GM18519 (cell line): Measurements from ENCODE around the gene FRG2.
"Not testable (repeated sequence)": the region's sequence is repeated elsewhere in the genome, so short reads cannot be mapped to it uniquely, and the experiment has no call there.

Experiments
- ATAC-seq: cut with Tn5 transposase; IDR thresholded peaks from one replicate; pipeline ENCODE4 v1.9.1; 2021; ENCODE audit warnings: mild to moderate bottlenecking, moderate library complexity; ENCODE audit not compliant: unreplicated experiment, low FRiP score

The FRG2 gene

DNA sequence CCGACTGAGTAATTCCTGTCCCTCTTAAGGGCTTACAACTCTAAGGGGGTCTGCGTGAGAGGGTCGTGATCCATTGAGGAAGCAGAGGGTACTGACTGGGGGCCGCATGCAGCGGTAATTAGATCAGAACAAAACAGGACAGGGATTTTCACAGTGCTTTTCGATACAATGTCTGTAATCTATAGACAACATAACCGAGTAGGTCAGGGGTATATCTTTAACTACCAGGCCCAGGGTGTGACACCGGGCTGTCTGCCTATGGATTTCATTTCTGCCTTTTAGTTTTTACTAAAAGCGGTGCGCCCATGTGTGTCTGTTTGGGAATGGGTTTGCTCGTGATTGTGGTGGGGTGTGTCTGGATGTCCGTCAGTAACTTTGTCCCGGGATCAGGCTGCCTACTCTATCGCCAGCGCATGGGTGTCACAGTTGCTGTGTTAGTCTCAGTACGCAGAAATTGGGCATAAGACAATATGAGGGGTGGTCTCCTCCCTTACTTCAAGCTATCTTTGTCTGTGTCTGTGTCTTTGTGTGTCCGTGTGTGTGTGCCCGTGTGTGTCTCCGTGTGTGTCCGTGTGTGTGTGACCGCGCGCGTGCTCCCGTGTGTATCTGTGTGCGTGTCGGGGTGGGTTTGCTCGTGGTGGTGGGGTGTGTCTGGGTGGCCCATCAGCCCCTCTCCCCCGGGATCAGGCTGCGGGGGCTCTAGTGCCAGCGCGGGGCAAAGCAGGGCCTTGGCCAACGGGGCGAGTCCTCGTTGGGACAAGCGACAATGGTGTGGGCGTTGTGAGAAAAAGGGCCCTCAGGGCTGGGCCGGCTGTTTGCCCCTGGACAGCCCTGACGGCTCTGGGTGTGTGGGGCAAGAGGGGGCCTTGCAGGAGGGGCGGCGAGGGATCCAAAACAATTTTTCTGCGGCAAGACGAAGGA is 10.4 kb downstream of the FRG2 start:
- ATAC-seq, result no peak

DNA sequence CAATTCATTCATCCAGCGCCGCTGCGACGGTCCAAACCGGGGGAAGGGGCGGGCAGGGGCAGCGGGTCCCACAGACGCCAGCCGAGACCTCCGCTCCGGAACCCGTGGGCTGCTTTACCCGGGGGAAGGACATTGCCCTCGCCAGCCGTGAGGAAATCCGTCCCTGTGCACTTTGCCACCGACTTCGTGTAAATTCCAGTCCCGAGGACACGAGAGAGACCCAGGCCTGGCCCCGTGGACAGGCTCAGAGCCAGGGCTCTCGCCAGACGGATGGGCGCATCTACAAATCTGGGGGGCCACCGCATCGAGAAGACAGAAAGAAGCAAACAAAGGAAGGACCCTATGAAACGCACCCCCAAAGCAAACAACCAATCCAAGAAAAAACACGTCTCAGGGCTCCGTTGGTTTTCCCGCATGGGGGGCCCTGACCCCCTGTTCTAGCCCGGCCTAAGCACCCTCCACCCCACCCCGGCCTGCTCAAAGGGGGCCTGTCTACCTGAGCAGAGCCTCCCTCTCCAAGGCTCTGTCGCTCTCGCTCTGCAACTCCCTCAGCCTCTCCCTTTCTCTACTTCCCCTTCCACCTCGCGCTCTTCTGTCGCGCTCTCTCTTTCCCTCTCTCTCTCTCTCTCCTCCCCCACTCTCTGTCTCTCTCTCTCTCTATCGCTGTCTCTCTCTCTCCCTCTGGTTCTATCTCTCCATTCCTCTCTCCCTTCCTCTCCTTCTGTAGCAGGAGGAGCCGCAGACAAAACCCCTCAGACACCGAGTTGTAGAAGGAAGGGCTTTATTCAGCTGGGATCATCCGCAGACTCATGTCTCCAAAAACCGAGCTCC is 11.3 kb downstream of the FRG2 start:
- no peak for ATAC-seq

DNA sequence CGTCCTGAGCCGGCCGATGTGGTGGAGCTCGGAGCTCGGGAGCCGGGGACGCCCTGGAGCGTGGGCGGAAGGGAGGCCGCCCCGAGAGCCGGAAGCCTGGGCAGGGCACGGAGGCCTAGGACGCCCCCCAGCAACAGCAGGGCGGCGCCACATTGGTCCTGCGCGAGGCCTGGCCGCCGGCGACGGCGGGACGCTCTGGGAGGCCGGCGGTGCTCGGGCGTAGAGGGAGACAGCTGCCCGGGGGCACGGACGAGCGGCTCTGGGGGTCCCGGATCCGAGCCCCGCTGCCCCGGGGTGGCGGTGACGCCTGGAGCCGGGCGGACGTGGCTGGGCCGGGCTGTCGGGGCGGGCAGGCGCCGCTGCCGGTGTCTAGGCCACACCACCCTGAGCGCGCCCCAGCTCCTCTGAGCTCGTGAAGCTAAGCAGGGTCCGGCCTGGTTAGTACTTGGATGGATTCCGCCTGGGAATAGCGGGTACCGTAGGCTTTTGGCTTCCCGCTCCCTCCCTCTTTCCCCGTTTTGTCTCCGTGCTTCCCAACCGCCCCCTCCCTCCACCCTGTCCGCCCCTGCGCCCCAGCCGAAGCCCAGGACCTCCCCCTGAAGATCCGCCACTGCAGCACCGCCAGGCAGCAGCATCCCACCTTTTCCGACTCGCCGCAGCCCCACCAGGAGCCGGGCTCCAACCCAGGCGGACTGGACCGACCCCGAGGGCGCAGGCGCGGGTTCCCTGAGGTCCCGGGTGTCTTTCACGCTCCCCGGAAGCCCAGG is 12.1 kb downstream of the FRG2 start:
- no peak for ATAC-seq

DNA sequence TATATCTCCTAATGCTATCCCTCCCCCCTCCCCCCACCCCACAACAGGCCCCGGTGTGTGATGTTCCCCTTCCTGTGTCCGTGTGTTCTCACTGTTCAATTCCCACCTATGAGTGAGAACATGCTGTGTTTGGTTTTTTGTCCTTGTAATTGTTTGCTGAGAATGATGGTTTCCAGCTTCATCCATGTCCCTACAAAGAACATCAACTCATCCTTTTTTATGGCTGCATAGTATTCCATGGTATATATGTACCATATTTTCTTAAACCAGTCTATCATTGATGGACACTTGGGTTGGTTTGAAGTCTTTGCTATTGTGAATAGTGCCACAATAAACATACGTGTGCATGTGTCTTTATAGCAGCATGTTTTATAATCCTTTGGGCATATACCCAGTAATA is 37.1 kb downstream of the FRG2 start:
- ATAC-seq, result not testable (repeated sequence)

DNA sequence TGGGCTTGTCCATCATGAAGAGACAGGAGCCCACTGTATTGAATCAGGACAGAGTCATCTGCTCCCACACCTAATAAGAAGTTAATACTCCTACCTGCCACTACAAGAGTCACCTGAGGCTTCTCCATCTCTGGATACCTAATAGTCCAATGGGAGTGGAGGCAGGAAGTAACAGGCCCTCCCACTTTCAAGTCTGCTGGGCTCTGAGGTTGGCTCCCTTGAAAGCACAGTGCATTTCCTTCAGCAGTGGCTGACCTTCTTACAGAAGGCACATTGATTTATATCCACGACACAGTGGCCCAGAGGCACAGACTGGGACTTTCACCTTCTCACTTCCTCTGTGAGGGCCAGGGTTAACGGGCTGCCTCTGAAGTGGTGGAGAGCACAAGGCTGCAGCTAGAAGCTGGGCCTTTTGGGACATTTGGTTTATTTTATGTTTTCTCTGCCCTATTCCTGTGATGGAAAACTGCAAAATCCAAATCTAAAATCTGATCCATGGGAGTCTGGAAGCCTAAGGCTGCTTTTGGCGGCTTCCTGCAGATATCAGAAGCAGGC is 38.1 kb downstream of the FRG2 start:
- no peak for ATAC-seq

DNA sequence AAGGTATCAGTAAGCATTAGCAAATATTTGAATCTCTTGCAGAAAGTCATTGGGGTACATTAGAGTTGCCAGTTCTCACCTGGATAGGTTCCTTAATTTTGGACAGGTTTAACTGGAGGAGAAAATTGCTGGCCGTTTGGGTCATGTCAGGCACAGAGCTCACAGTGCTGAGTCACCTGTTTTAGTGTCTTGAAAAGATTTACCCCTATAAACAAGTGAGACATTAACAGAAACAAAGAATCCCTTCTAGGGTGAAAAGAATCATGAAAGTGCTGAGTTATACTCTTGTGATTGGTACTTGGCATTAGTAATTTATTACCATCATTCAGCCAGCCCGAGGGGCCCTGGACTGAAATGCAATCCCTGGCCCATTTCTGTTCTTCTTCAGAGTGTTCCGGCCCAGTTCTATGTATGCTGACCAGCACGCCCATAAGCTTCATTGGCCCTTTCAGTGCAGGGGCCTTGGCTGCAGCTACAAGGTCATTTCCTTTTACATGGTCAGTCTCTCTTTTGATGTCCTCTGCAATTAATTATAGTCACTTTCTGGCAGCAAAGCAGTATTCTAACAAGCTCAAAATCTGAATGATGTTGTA is 41.3 kb downstream of the FRG2 start:
- ATAC-seq, result not testable (repeated sequence)

DNA sequence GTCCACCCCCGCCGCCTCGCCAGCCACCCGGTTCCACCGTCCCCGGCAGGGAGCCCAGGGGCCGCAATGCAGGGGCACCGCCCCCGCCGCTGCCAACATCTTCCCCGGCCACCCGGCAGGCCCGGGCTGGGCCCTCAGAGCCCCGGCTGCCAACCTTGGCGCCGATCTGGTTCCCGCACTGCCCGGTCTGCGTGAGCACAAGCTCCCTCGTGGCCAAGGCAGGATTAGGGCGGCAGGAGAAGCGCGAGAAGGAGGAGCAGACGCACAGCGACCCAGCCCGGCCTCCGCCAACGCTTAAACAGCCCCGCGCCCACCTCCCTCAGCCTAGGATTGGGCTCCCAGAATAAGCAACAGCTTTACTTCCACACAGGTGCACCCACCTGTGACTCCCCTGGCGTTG is 42.4 kb downstream of the FRG2 start:
- not testable (repeated sequence) for ATAC-seq

DNA sequence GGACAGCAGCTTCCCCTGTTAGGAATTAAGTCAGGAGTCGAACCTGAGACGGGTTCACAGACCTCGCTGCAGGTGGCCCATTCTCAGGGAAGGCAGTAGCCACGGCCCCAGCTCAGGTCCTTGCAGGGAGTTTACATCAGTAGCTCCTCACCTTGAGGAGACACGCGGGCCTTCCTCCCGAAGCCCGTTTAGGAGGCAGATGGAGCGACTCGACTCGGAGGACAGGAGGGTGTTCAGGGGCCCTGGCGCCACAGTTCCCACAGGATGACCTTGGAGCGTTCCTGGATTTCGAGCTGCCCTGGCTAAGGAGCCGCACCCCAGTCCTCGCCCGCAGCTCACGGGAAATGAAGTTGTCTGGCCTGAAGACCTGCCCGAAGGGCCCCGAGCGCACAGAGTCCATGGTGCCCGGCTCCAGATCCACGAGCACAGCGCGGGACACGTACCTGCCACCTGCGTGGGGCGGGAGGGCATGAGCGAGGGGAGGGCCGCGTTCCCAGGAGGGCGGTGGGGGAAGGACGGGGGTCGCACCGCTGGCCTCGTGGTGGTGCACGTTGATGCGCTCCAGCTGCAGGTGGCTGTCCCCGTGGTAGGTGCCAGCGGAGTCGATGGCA is 43.0 kb downstream of the FRG2 start:
- ATAC-seq, result not testable (repeated sequence)

DNA sequence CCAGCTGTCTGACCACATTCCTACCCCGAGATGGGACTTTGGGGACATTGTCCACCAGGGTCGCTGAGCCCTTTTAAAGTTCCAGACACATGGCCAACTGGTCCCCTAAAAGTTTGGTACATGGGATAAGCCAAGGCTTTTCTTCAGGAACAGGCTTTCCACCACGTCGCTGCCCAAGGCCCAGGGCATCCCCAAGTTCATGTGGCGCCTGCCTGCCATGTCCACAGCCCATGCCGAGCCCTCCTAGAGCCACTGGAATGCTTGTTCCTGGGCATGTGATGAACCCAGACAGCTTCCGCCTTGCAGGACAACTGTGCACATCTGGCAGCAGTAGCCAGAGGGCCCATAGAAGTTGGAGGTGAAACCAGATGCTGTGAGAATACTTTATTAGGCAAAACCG is 45.1 kb downstream of the FRG2 start:
- no peak for ATAC-seq

DNA sequence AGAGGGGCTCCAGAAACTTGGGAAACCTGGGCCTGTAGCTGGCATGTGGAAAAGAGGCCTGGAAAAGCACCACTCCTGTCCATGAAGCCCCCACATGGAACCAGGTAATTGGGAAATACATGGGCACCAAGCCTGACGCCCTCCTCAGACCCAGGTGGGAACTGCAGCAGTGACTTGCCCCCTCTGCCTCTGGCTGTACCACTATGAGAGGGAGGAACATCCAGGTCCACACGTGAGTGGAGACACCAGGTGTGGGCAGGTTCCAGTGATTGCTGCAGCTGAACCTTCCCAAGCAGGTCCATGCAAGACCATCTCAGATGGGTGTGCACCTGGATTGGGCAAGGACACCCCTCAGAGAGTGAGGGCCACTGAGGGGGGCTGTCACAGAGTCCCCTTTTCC is 46.8 kb downstream of the FRG2 start:
- ATAC-seq, result not testable (repeated sequence)

DNA sequence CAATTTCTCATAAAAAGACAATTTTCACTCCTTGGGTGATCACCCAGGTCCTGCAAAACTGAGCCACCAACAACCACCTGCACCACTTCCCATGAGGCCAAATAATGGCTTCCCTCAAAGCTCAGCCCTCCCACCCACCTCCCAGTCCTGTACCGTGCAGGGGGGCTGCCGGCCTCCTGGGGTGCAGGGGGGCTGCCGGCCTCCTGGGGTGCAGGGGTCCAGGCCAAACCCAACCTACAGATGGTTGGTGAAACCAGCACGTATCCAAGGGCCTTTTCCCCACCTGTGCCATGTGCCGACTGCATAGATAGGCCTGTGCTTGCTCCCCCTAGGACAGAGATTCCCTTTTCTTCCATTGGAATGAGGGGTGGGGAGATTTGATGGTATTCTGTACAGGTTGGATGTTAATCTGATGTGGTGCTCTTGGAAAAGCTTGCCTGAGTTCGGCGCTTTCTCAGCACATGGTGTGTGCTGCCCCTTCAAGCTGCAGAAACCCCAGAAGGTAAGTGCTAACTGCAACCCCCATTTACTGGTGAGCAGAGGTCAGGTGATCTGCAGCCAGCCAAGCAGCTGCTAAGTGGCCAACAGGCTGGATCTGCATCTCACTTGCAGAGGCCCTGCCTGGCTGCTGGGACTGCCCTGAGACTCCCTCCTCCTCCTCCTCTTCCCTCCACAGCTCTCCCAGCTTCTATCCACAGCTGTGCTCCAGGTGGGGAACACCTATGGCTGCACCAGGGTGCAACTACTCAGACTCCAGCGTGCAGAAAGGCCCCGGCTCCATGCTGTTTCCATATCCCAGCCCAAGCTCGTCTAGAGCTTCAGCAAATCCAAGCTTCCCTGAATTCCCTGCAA is 47.6 kb downstream of the FRG2 start:
- ATAC-seq, result no peak
